K562 (cell line): Measurements from ENCODE around the gene MTSS2. TPM values are rescaled to one million over a fixed set of nuclear protein-coding genes. Genes with fewer than 3 reads are reported as not detected.

Source experiments
- ATAC-seq: fragments of 200-7000 bp; cut with Tn5 transposase; 3 replicates; pipeline ENCODE4 v1.9.1; 2020; ENCODE audit warnings: moderate library complexity
- BruUV-seq: library from RNA; stranded (reverse); fragments of 400-500 nt; replicated peaks from 2 replicates; lab custom pipeline; 2021; lab: Mats Ljungman, UMichigan
- CTCF ChIA-PET: fragments of 300-600 bp; formaldehyde crosslinking; extraction: SDS; loops from one replicate; lab custom pipeline; 2021; ENCODE audit warnings: low intra/inter-chr PET ratio; lab: Yijun Ruan, JAX
- POLR2A ChIA-PET: fragments of 300-600, 350-650 bp; sonication (Branson Sonifier 250); formaldehyde crosslinking; extraction: SDS; loops from one replicate; lab custom pipeline; 2021; ENCODE audit warnings: antibody characterized with exemption, inconsistent platforms; lab: Yijun Ruan, JAX
- DNase-seq, 4 experiments: peaks; one replicate each; pipeline versions ENCODE4 v3.0.0 to v3.0.0-alpha.2; 2011 to 2018; ENCODE audit warnings: low spot score in 3 of 4, mixed read lengths in 3 of 4; ENCODE audit errors: extremely low read depth in 1 of 4
- FAIRE-seq: peaks from 2 replicates; lab custom pipeline; 2011; peaks lifted over from hg19 to GRCh38; lab: Jason Lieb, UNC
- H2AFZ ChIP-seq: 2 replicates; pipeline ENCODE4 v1.6.0; 2011; ENCODE audit warnings: low read depth, low read length, control low read depth, inconsistent platforms
- H3K27ac ChIP-seq: fragments of 200-600 bp; 3 replicates; pipeline ENCODE4 v1.8.0; 2011; ENCODE audit warnings: low read depth, mild to moderate bottlenecking, control low read depth, inconsistent platforms, low read length, moderate library complexity, mixed read lengths; ENCODE audit errors: extremely low read depth
- H3K27me3 ChIP-seq, 2 experiments: fragments of 300-600 bp in 1 of 2; 2 replicates in 1 of 2; 3 replicates in 1 of 2; pipeline versions ENCODE4 v1.6.0 to v1.8.0; 2011; ENCODE audit warnings: inconsistent platforms in 2 of 2, low read length in 2 of 2, mild to moderate bottlenecking in 1 of 2, mixed read lengths in 1 of 2, moderate library complexity in 1 of 2; ENCODE audit not compliant: control insufficient read depth in 2 of 2, insufficient read depth in 2 of 2
- H3K36me3 ChIP-seq: fragments of 300-600 bp; 3 replicates; pipeline ENCODE4 v1.8.0; 2011; ENCODE audit warnings: mild to moderate bottlenecking, low read length, inconsistent platforms; ENCODE audit not compliant: control insufficient read depth, insufficient read depth
- H3K4me1 ChIP-seq, 2 experiments: fragments of 200-600 bp in 1 of 2; replicated peaks in 1 of 2; 2 replicates in 1 of 2; 3 replicates in 1 of 2; pipeline versions ENCODE4 v1.5.1 to v1.8.0; 2011; ENCODE audit warnings: inconsistent platforms in 2 of 2, low read length in 2 of 2, mild to moderate bottlenecking in 1 of 2, mixed read lengths in 1 of 2, moderate library complexity in 1 of 2; ENCODE audit not compliant: control insufficient read depth in 2 of 2, insufficient read depth in 2 of 2
- H3K4me2 ChIP-seq: 2 replicates; pipeline ENCODE4 v1.6.1; 2011; ENCODE audit warnings: low read length, control low read depth, inconsistent platforms, mixed read lengths; ENCODE audit not compliant: insufficient read depth
- H3K4me3 ChIP-seq: fragments of 200-600 bp; sonication (generic), shearing (Covaris generic); 2 replicates; pipeline ENCODE4 v1.5.1; 2016; ENCODE audit warnings: control low read depth, inconsistent platforms
- H3K79me2 ChIP-seq: fragments of 200-600 bp; 3 replicates; pipeline ENCODE4 v1.8.0; 2011; ENCODE audit warnings: low read length, inconsistent platforms; ENCODE audit not compliant: control insufficient read depth, insufficient read depth
- H3K9ac ChIP-seq, 2 experiments: 2 replicates each; pipeline versions ENCODE4 v1.6.0 to v1.6.1; 2011; ENCODE audit warnings: low read depth in 2 of 2, low read length in 2 of 2, control low read depth in 1 of 2, inconsistent platforms in 1 of 2, mild to moderate bottlenecking in 1 of 2, mixed read lengths in 1 of 2; ENCODE audit not compliant: insufficient read depth in 1 of 2
- H3K9me1 ChIP-seq: one replicate; pipeline ENCODE4 v1.6.0; 2011; ENCODE audit warnings: inconsistent platforms, mild to moderate bottlenecking, low read length, moderate library complexity; ENCODE audit not compliant: control insufficient read depth, insufficient read depth
- H3K9me3 ChIP-seq: replicated peaks from 2 replicates; pipeline ENCODE4 v1.5.1; 2011; ENCODE audit warnings: low read depth, low read length, inconsistent platforms; ENCODE audit not compliant: control insufficient read depth, insufficient read depth
- H4K20me1 ChIP-seq: replicated peaks from 2 replicates; pipeline ENCODE4 v1.6.1; 2011; ENCODE audit warnings: low read length, inconsistent platforms, mixed read lengths; ENCODE audit not compliant: control insufficient read depth, insufficient read depth
- CREB3 ChIP-seq: fragments of 450-650 bp; conservative IDR thresholded peaks from 2 replicates; pipeline ENCODE4 v1.6.1; 2016; ENCODE audit warnings: missing genetic modification characterization, low read depth, mild to moderate bottlenecking, missing compliant biosample characterization, moderate library complexity
- CREB3L1 ChIP-seq: fragments of 450-650 bp; IDR thresholded peaks from 2 replicates; pipeline ENCODE4 v1.6.1; 2014; ENCODE audit warnings: low read depth, mild to moderate bottlenecking, moderate library complexity, borderline replicate concordance
- CSDE1 ChIP-seq, 2 experiments: fragments of 450-650 bp; IDR thresholded peaks; 2 replicates each; pipeline ENCODE4 v1.6.1; 2016; ENCODE audit warnings: mild to moderate bottlenecking in 1 of 2
- GTF2A2 ChIP-seq: IDR thresholded peaks from 2 replicates; pipeline ENCODE4 v1.6.1; 2016; ENCODE audit warnings: mild to moderate bottlenecking, missing genetic modification characterization, missing compliant biosample characterization
- HDAC8 ChIP-seq: fragments of 450-650 bp; IDR thresholded peaks from 2 replicates; pipeline ENCODE4 v1.6.1; 2016; ENCODE audit warnings: mild to moderate bottlenecking, missing genetic modification characterization, moderate library complexity, missing compliant biosample characterization
- HNRNPL ChIP-seq: fragments of 200-400 bp; formaldehyde crosslinking; IDR thresholded peaks from 2 replicates; pipeline ENCODE4 v1.6.1; 2017; ENCODE audit warnings: low read depth, mild to moderate bottlenecking, low read length
- NUFIP1 ChIP-seq: fragments of 450-650 bp; IDR thresholded peaks from 2 replicates; pipeline ENCODE4 v1.6.1; 2018; ENCODE audit not compliant: partially characterized antibody
- PKNOX1 ChIP-seq: fragments of 450-650 bp; IDR thresholded peaks from 2 replicates; pipeline ENCODE4 v1.6.1; 2016
- POLR2AphosphoS5 ChIP-seq: IDR thresholded peaks from 2 replicates; pipeline ENCODE4 v1.6.1; 2011; ENCODE audit warnings: mild to moderate bottlenecking, low read depth, low read length, moderate library complexity; ENCODE audit not compliant: control insufficient read depth, insufficient read depth
- PRMT5 ChIP-seq: sonication (generic); formaldehyde crosslinking; IDR thresholded peaks from 2 replicates; pipeline ENCODE4 v1.5.0; 2020; ENCODE audit warnings: missing genetic modification reagents
- SREBF2 ChIP-seq: sonication (generic); formaldehyde crosslinking; IDR thresholded peaks from 2 replicates; pipeline ENCODE4 v1.4.0; 2020; ENCODE audit warnings: mild to moderate bottlenecking, missing genetic modification reagents
- TEAD4 ChIP-seq, 2 experiments: sonication (generic) in 1 of 2; formaldehyde crosslinking in 1 of 2; IDR thresholded peaks; 2 replicates each; pipeline versions ENCODE4 v1.6.1 to v1.8.0; 2012 to 2022; ENCODE audit warnings: borderline replicate concordance in 1 of 2, inconsistent platforms in 1 of 2, low read length in 1 of 2, mild to moderate bottlenecking in 1 of 2, missing genetic modification reagents in 1 of 2
- THAP12 ChIP-seq: fragments of 250-450 bp; sonication (Bioruptor Pico); IDR thresholded peaks from 2 replicates; pipeline ENCODE4 v1.9.0; 2021; ENCODE audit warnings: mild to moderate bottlenecking, inconsistent platforms
- ZFP30 ChIP-seq: fragments of 250-450 bp; sonication (Bioruptor Pico); IDR thresholded peaks from 2 replicates; pipeline ENCODE4 v1.8.0; 2022; ENCODE audit warnings: moderate library complexity, mild to moderate bottlenecking, inconsistent platforms, borderline replicate concordance
- ZNF165 ChIP-seq: fragments of 250-450 bp; sonication (Bioruptor Pico); IDR thresholded peaks from 2 replicates; pipeline ENCODE4 v1.4.0; 2020; ENCODE audit warnings: borderline replicate concordance
- WGBS: fragments of 100-300 bp; shearing (Covaris generic); methylation state at CpG from one replicate; pipeline ENCODE4 v1.1.6; 2016; ENCODE audit warnings: low coverage, mixed read lengths; ENCODE audit not compliant: insufficient coverage; ENCODE audit errors: missing lambda C conversion rate; 5-methylcytosine and 5-hydroxymethylcytosine counted together
- in situ Hi-C: fragments of 300-500 bp; cut with MboI; formaldehyde crosslinking; loops from 4 replicates; pipeline ENCODE4 v1.15.0; 2018; ENCODE audit warnings: inconsistent platforms, mixed read lengths
- intact Hi-C: fragments of 100-400 bp; cut with micrococcal nuclease; formaldehyde crosslinking; loops from 2 replicates; pipeline ENCODE4 v1.14.2; 2022
- polyA plus RNA-seq, 8 experiments: library from polyadenylated mRNA; depleted of rRNA in 4 of 8; stranded (reverse) in 5 of 8; unstranded in 3 of 8; fragments of >200 nt; fragmentation: Nextera tagmentation in 2 of 8; fragmentation: Illumina TruSeq in 1 of 8; extraction: Ambion mirVana in 2 of 8; extraction: Trizol in 1 of 8; gene quantifications; 2 replicates each; pipeline versions ENCODE4 v1.2.1 to v1.2.3, GENCODE V29; 2011 to 2014; ENCODE audit warnings: inconsistent platforms in 1 of 8, missing spikeins in 1 of 8
- total RNA-seq, 7 experiments: library from RNA; depleted of rRNA in 6 of 7; stranded (reverse); fragments of >200 nt in 6 of 7; fragmentation: Illumina TruSeq in 2 of 7; extraction: Trizol in 2 of 7; gene quantifications; 2 replicates each; pipeline versions ENCODE4 v1.2.1 to v1.2.3, GENCODE V29; 2011 to 2021; ENCODE audit warnings: low replicate concordance in 1 of 7

Gene MTSS2
- total and polyA plus RNA-seq, 9 of the 15 experiments (the other 6 are each of a cell fraction or from before 2014, with no cell fraction given): 0.11 to 60.3 (median 16.9) TPM

- TF ChIP-seq PKNOX1 (no peak), THAP12 (CRISPR knock-in tag) (no peak), CREB3L1 (no peak), NUFIP1 (no peak)
Observed at GRCh38 chr16:70717065-70717464, 31.2 kb upstream of the MTSS2 start (continued).

GRCh38 chr16:70715860-70716357, 30.1 kb upstream of the MTSS2 start:
- ChIA-PET CTCF (no interaction called here), POLR2A (interaction anchor here (0.7 to 1.4 kb wide), 2 partner anchors 13 to 29 kb away, joined by 3 to 4 read pairs; no protein-coding TSS in a partner anchor)
- Histone ChIP-seq H4K20me1 (no peaks in the 10 kb centered on the region), H3K9ac (no peak overlapping the region; a peak in 1 of 4 replicates), H3K27ac (no peak overlapping the region), H3K9me1 (peaks cover 3% of the 10 kb centered on the region), H3K4me3 (no peak overlapping the region), H2AFZ (no peak overlapping the region), H3K9me3 (no peaks in the 10 kb centered on the region), H3K27me3 (no peaks in the 10 kb centered on the region), H3K4me2 (no peak overlapping the region), H3K79me2 (no peaks in the 10 kb centered on the region), H3K4me1 (peaks cover 2 to 11% of the 10 kb centered on the region in 2 experiments; a peak in 3 of 5 replicates), H3K36me3 (peaks cover 6% of the 10 kb centered on the region; the same call in 1 of the 3 replicates)
- no peak for DNase-seq
- intact Hi-C loops (no loop called here), in situ Hi-C loops (no loop called here)
- no peak for FAIRE-seq
- BruUV-seq: no TSS peak
- no peak for ATAC-seq
- 72% methylated on average over 6 of the region's 6 CpGs for WGBS
- TF ChIP-seq CREB3 (tag): no peak
- no peak for TF ChIP-seq CSDE1 (IDR thresholded peaks at IDR 0.05)
- TF ChIP-seq SREBF2: no peak
- no peak for TF ChIP-seq TEAD4 (IDR thresholded peaks at IDR 0.05; ENCODE audit: low read length)
- TF ChIP-seq TEAD4 (CRISPR knock-in tag; IDR thresholded peaks at IDR 0.05; ENCODE audit: borderline replicate concordance): no peak
- TF ChIP-seq POLR2AphosphoS5: no peak
- no peak for TF ChIP-seq HNRNPL
- no peak for TF ChIP-seq HDAC8 (tag)
- TF ChIP-seq ZFP30 (CRISPR knock-in tag): no peak
- no peak for TF ChIP-seq ZNF165 (CRISPR knock-in tag)
- no peak for TF ChIP-seq GTF2A2
- TF ChIP-seq PRMT5: no peak
